ENCODE results near the gene IFNA17.

- TF ChIP-seq, protein P1, sequence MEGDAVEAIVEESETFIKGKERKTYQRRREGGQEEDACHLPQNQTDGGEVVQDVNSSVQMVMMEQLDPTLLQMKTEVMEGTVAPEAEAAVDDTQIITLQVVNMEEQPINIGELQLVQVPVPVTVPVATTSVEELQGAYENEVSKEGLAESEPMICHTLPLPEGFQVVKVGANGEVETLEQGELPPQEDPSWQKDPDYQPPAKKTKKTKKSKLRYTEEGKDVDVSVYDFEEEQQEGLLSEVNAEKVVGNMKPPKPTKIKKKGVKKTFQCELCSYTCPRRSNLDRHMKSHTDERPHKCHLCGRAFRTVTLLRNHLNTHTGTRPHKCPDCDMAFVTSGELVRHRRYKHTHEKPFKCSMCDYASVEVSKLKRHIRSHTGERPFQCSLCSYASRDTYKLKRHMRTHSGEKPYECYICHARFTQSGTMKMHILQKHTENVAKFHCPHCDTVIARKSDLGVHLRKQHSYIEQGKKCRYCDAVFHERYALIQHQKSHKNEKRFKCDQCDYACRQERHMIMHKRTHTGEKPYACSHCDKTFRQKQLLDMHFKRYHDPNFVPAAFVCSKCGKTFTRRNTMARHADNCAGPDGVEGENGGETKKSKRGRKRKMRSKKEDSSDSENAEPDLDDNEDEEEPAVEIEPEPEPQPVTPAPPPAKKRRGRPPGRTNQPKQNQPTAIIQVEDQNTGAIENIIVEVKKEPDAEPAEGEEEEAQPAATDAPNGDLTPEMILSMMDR (IDR thresholded peaks at IDR 0.05) = no peak
- TF ChIP-seq POLR2A (IDR thresholded peaks at IDR 0.05) = no peak
Measured at GRCh38 chr9:21251190-21251589, 23.2 kb upstream of the IFNA17 start.

All from testis (tissue), 2 donors.